GM19395 (cell line): ENCODE data around the gene FAM228B.
A peak's percentile ranks its signal among the peaks of the same experiment; 100 is the strongest.
"Not testable (repeated sequence)": the region's sequence is repeated elsewhere in the genome, so short reads cannot be mapped to it uniquely, and the experiment has no call there.

Experiments
- ATAC-seq: cut with Tn5 transposase; IDR thresholded peaks from one replicate; pipeline ENCODE4 v1.9.1; 2021; ENCODE audit warnings: mild to moderate bottlenecking, moderate library complexity; ENCODE audit not compliant: unreplicated experiment

Gene FAM228B

GRCh38 chr2:24123195-24123921, at the start of gene FAM228B, which contains the start of gene PFN4:
TSS of gene FAM228B (plus strand) at chr2:24123469. CDS start at chr2:24124362, 893 bp downstream.
TSS of gene PFN4 (minus strand) at chr2:24123334. CDS start at chr2:24122535, 799 bp downstream.
- peak; percentile 91 for ATAC-seq

GRCh38 chr2:24073816-24074215, 49.5 kb upstream of the FAM228B start:
- ATAC-seq, result no peak

GRCh38 chr2:24075259-24075658, 48.0 kb upstream of the FAM228B start:
- ATAC-seq, result no peak

GRCh38 chr2:24075915-24076848, 47.1 kb upstream of the FAM228B start, which contains the start of gene SF3B6:
TSS of gene SF3B6 (minus strand) at chr2:24076326. CDS start at chr2:24076229, 97 bp downstream.
- ATAC-seq, result peak; percentile 96

GRCh38 chr2:24076849-24077534, 46.3 kb upstream of the FAM228B start:
- peak; percentile 24 for ATAC-seq

GRCh38 chr2:24077535-24077877, 45.8 kb upstream of the FAM228B start:
- no peak for ATAC-seq

GRCh38 chr2:24077879-24078278, 45.4 kb upstream of the FAM228B start:
- no peak for ATAC-seq

GRCh38 chr2:24080701-24081100, 42.6 kb upstream of the FAM228B start:
- no peak for ATAC-seq

GRCh38 chr2:24082787-24083566, 40.3 kb upstream of the FAM228B start:
- ATAC-seq, result no peak

- ATAC-seq, result peak; percentile 81
Observed at GRCh38 chr2:24083567-24084385, 39.5 kb upstream of the FAM228B start.

GRCh38 chr2:24084386-24085199, 38.7 kb upstream of the FAM228B start, which contains the start of gene TP53I3:
TSS of gene TP53I3 (minus strand) at chr2:24084834. CDS start at chr2:24084326, 508 bp downstream.
- ATAC-seq, result peak; percentile 85

GRCh38 chr2:24085200-24085489, 38.1 kb upstream of the FAM228B start:
- no peak for ATAC-seq

GRCh38 chr2:24086241-24086640, 37.0 kb upstream of the FAM228B start:
- ATAC-seq, result no peak

GRCh38 chr2:24087032-24087431, 36.2 kb upstream of the FAM228B start:
- ATAC-seq, result no peak

GRCh38 chr2:24088821-24089359, 34.4 kb upstream of the FAM228B start:
- no peak for ATAC-seq

- not testable (repeated sequence) for ATAC-seq
Observed at GRCh38 chr2:24093270-24093669, 30.0 kb upstream of the FAM228B start.

GRCh38 chr2:24095171-24095677, 28.0 kb upstream of the FAM228B start:
- not testable (repeated sequence) for ATAC-seq

GRCh38 chr2:24100732-24101131, 22.5 kb upstream of the FAM228B start:
- not testable (repeated sequence) for ATAC-seq
